Body of pancreas (tissue), 4 donors: ENCODE results near the gene ATG10.

Experiments
- POLR2A ChIP-seq, 3 donors: fragments of 450-650 bp; IDR thresholded peaks; one replicate each; pipeline ENCODE4 v1.6.1; 2016; ENCODE audit warnings: antibody characterized with exemption in 3 of 3, mild to moderate bottlenecking in 2 of 3
- TF ChIP-seq, protein P1 (sequence below), 7 experiments: fragments of 450-650 bp in 4 of 7; fragments of 200-600 bp in 3 of 7; sonication (generic) in 3 of 7; IDR thresholded peaks; one replicate each; pipeline ENCODE4 v1.5.1; 2016 to 2019; ENCODE audit warnings: antibody characterized with exemption in 7 of 7

DNA sequence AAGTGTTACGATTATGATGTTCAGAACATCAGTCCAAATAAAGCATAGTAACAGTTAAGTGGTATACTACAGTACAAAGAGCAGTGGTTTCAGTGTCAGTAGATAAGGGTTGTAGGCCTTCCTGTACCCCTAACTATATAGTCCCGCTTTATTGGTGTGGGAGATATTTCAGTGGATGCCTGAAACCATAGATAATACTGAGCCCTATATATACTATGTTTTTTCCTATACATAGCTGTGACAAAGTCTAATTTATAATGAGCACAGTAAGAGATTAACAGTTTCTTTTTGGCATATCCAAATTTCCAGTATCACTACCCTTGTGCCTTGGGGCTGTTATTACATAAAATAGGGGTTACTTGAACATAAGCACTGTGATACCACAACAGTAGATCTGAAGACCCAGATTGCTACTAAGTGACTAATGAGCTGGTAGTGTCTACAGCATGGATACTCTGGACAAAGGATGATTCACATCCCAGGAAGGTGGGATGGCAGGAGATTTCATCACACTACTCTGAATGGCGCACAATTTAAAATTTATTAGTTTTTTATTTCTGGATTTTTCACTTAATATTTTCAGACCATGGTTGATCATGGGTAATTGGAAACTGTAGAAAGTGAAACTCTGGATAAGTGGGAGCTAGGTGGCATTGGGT, 187.1 kb downstream of the ATG10 start:
- TF ChIP-seq, protein P1, sequence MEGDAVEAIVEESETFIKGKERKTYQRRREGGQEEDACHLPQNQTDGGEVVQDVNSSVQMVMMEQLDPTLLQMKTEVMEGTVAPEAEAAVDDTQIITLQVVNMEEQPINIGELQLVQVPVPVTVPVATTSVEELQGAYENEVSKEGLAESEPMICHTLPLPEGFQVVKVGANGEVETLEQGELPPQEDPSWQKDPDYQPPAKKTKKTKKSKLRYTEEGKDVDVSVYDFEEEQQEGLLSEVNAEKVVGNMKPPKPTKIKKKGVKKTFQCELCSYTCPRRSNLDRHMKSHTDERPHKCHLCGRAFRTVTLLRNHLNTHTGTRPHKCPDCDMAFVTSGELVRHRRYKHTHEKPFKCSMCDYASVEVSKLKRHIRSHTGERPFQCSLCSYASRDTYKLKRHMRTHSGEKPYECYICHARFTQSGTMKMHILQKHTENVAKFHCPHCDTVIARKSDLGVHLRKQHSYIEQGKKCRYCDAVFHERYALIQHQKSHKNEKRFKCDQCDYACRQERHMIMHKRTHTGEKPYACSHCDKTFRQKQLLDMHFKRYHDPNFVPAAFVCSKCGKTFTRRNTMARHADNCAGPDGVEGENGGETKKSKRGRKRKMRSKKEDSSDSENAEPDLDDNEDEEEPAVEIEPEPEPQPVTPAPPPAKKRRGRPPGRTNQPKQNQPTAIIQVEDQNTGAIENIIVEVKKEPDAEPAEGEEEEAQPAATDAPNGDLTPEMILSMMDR (IDR thresholded peaks at IDR 0.05), result no peak
- no peak for TF ChIP-seq POLR2A (IDR thresholded peaks at IDR 0.05)
